Endothelial cell of umbilical vein (primary cell): ENCODE results near the gene BTF3L4. TPM values are rescaled to one million over a fixed set of nuclear protein-coding genes. Genes with fewer than 3 reads are reported as not detected.

ENCODE experiments used
- BruUV-seq: library from RNA; stranded (reverse); fragments of 400-500 nt; replicated peaks from 2 replicates; lab custom pipeline; 2021; lab: Mats Ljungman, UMichigan
- CTCF ChIA-PET: fragments of 300-600, 350-600 bp; sonication (Branson Sonifier 250); formaldehyde crosslinking; loops from one replicate; lab custom pipeline; 2021; ENCODE audit warnings: antibody characterized with exemption, inconsistent platforms; lab: Charles Lee
- POLR2A ChIA-PET: fragments of 300-600, 350-600 bp; sonication (Branson Sonifier 250); formaldehyde crosslinking; loops from one replicate; lab custom pipeline; 2021; ENCODE audit warnings: antibody characterized with exemption, inconsistent platforms; lab: Charles Lee
- DNase-seq: peaks from one replicate; pipeline ENCODE4 v3.0.0-alpha.2; 2011; ENCODE audit warnings: low read depth, low spot score
- FAIRE-seq: peaks from 2 replicates; lab custom pipeline; 2011; peaks lifted over from hg19 to GRCh38; lab: Jason Lieb, UNC
- H2AFZ ChIP-seq: 2 replicates; pipeline ENCODE4 v1.6.0; 2012; ENCODE audit warnings: low read depth, low read length, control low read depth, inconsistent platforms
- H3K27ac ChIP-seq: 2 replicates; pipeline ENCODE4 v1.5.1; 2011; ENCODE audit warnings: low read depth, mild to moderate bottlenecking, control low read depth, low read length, moderate library complexity; ENCODE audit not compliant: insufficient read depth
- H3K27me3 ChIP-seq, 2 experiments: 2 replicates each; pipeline versions ENCODE4 v1.6.0 to v1.6.1; 2011; ENCODE audit warnings: low read length in 2 of 2, mixed read lengths in 1 of 2; ENCODE audit not compliant: control insufficient read depth in 2 of 2, insufficient read depth in 2 of 2
- H3K36me3 ChIP-seq, 2 experiments: 2 replicates in 1 of 2; 3 replicates in 1 of 2; pipeline ENCODE4 v1.5.1; 2011; ENCODE audit warnings: low read length in 2 of 2, mild to moderate bottlenecking in 1 of 2, moderate library complexity in 1 of 2; ENCODE audit not compliant: control insufficient read depth in 2 of 2, insufficient read depth in 2 of 2; ENCODE audit errors: extremely low read depth in 1 of 2
- H3K4me1 ChIP-seq: 3 replicates; pipeline ENCODE4 v1.5.1; 2011; ENCODE audit warnings: mild to moderate bottlenecking, low read length; ENCODE audit not compliant: control insufficient read depth, insufficient read depth; ENCODE audit errors: extremely low read depth
- H3K4me2 ChIP-seq: 2 replicates; pipeline ENCODE4 v1.6.1; 2011; ENCODE audit warnings: low read length, control low read depth, mixed read lengths; ENCODE audit not compliant: insufficient read depth
- H3K4me3 ChIP-seq, 3 experiments: fragments of 200-600 bp in 1 of 3; sonication (generic), shearing (Covaris generic) in 1 of 3; replicated peaks in 1 of 3; 2 replicates each; pipeline ENCODE4 v1.5.1; 2011 to 2016; ENCODE audit warnings: control low read depth in 3 of 3, low read length in 3 of 3, mild to moderate bottlenecking in 2 of 3, inconsistent platforms in 1 of 3, low read depth in 1 of 3, moderate library complexity in 1 of 3; ENCODE audit not compliant: insufficient read depth in 1 of 3
- H3K79me2 ChIP-seq: 2 replicates; pipeline ENCODE4 v1.6.0; 2012; ENCODE audit warnings: low read length, inconsistent platforms; ENCODE audit not compliant: control insufficient read depth, insufficient read depth
- H3K9ac ChIP-seq: replicated peaks from 2 replicates; pipeline ENCODE3; 2011; ENCODE audit warnings: low read length, control low read depth; ENCODE audit not compliant: insufficient read depth; ENCODE audit errors: extremely low read depth
- H3K9me1 ChIP-seq: replicated peaks from 3 replicates; pipeline ENCODE4 v1.6.0; 2011; ENCODE audit warnings: mild to moderate bottlenecking, low read length; ENCODE audit not compliant: control insufficient read depth, insufficient read depth; ENCODE audit errors: extremely low read depth
- H3K9me3 ChIP-seq: replicated peaks from 2 replicates; pipeline ENCODE4 v1.5.1; 2012; ENCODE audit warnings: low read length, inconsistent platforms; ENCODE audit not compliant: control insufficient read depth, insufficient read depth
- H4K20me1 ChIP-seq: replicated peaks from 2 replicates; pipeline ENCODE3; 2011; ENCODE audit warnings: mild to moderate bottlenecking, low read length; ENCODE audit not compliant: control insufficient read depth, insufficient read depth; ENCODE audit errors: extremely low read depth
- EZH2 ChIP-seq: IDR thresholded peaks from 2 replicates; pipeline ENCODE4 v1.6.1; 2012; ENCODE audit warnings: borderline replicate concordance, low read depth, mild to moderate bottlenecking, moderate library complexity, low read length, inconsistent platforms; ENCODE audit not compliant: severe bottlenecking
- FOS ChIP-seq: IDR thresholded peaks from 2 replicates; pipeline ENCODE4 v1.6.1; 2011; ENCODE audit warnings: mild to moderate bottlenecking, low read length, moderate library complexity, borderline replicate concordance; ENCODE audit not compliant: insufficient read depth
- GATA2 ChIP-seq: IDR thresholded peaks from 2 replicates; pipeline ENCODE4 v1.7.0; 2011; ENCODE audit warnings: low read depth, mild to moderate bottlenecking, moderate library complexity, mixed read lengths, low read length; ENCODE audit not compliant: insufficient read length, insufficient read depth
- JUN ChIP-seq: IDR thresholded peaks from 2 replicates; pipeline ENCODE4 v1.6.1; 2011; ENCODE audit warnings: borderline replicate concordance, low read depth; ENCODE audit not compliant: insufficient read length, insufficient read depth
- MYC ChIP-seq: IDR thresholded peaks from one replicate; pipeline ENCODE4 v1.6.1; 2011; ENCODE audit warnings: mild to moderate bottlenecking, low read depth, low read length
- POLR2A ChIP-seq: IDR thresholded peaks from 2 replicates; pipeline ENCODE4 v1.6.1; 2012; ENCODE audit warnings: low read depth, mild to moderate bottlenecking, control low read depth, low read length
- POLR2AphosphoS5 ChIP-seq: IDR thresholded peaks from 2 replicates; pipeline ENCODE4 v1.6.1; 2012; ENCODE audit warnings: low read depth, mild to moderate bottlenecking, control low read depth, low read length, moderate library complexity; ENCODE audit not compliant: insufficient read depth
- dilution Hi-C: fragments of 300-500 bp; cut with MboI; formaldehyde crosslinking; loops from one replicate; pipeline ENCODE4 v1.15.0; 2019; ENCODE audit warnings: low sequenced_read_pairs; ENCODE audit not compliant: extremely low pct_ligation_motif_present
- intact Hi-C: fragments of 100-400 bp; cut with micrococcal nuclease; formaldehyde crosslinking; loops from one replicate; pipeline ENCODE4 v1.10.0; 2022
- polyA plus RNA-seq, 4 experiments: library from polyadenylated mRNA; depleted of rRNA in 3 of 4; stranded (reverse) in 3 of 4; unstranded in 1 of 4; fragments of >200 nt; gene quantifications; 2 replicates each; pipeline versions ENCODE4 v1.2.1 to v1.2.3, GENCODE V29; 2011 to 2012; ENCODE audit warnings: missing spikeins in 1 of 4
- total RNA-seq: library from RNA; stranded (reverse); gene quantifications from 2 replicates; pipeline ENCODE4 v1.2.3, GENCODE V29; 2021
- TF ChIP-seq, protein P1 (sequence below): IDR thresholded peaks from 2 replicates; pipeline ENCODE4 v1.6.1; 2011; ENCODE audit not compliant: insufficient read depth, insufficient read length
- TF ChIP-seq, protein P2 (sequence below), 2 donors: IDR thresholded peaks; 1 replicate in 1 of 2; 2 replicates in 1 of 2; pipeline ENCODE4 v1.5.1; 2011; ENCODE audit warnings: low read length in 2 of 2, mild to moderate bottlenecking in 2 of 2, moderate library complexity in 2 of 2, control low read depth in 1 of 2, inconsistent platforms in 1 of 2, low read depth in 1 of 2; ENCODE audit not compliant: insufficient read depth in 1 of 2; ENCODE audit errors: extremely low read depth in 1 of 2

BTF3L4 gene
- total and polyA plus RNA-seq, 2 donors (not counting 3 experiments of a cell fraction or from before 2014, with no cell fraction given), result 25.1 to 43.2 TPM

DNA sequence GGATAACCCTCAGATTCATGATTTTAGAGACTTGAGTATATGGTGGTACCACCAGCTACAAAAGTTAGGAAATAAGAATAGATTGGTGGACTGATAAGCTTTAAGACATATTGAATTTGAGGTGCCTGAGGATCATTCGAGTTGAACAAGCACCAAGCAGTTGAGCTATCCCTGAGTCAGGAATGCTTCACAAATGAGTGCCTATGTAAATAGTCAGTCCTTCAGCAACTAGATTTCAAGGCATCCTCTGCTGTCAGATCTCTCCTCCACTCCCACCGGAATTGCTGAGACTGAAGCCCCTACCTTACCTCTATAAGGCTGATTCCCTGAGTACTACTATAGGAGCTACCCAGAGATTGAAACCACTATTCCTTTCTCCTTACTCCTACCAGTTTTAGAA lies 7.1 kb downstream of the BTF3L4 start:
- Histone ChIP-seq H3K79me2 (peaks cover 40% of the 10 kb centered on the region), H3K36me3 (peaks cover 9 to 19% of the 10 kb centered on the region in 2 experiments)

More for the DNA sequence above, 7.1 kb downstream of the BTF3L4 start:
- no peak overlapping the region for H3K9ac ChIP-seq
- FAIRE-seq, result no peak
- ChIA-PET CTCF (no interaction called here), POLR2A (no interaction called here)
- H4K20me1 ChIP-seq, result no peaks in the 10 kb centered on the region
- no peak overlapping the region for H3K4me3 ChIP-seq
- H2AFZ ChIP-seq, result no peak overlapping the region
- H3K27me3 ChIP-seq, result no peaks in the 10 kb centered on the region
- no peak for DNase-seq
- no peak overlapping the region for H3K4me2 ChIP-seq
- dilution Hi-C loops (no loop called here), intact Hi-C loops (no loop called here)
- H3K9me1 ChIP-seq, result no peaks in the 10 kb centered on the region
- TF ChIP-seq, protein P1, sequence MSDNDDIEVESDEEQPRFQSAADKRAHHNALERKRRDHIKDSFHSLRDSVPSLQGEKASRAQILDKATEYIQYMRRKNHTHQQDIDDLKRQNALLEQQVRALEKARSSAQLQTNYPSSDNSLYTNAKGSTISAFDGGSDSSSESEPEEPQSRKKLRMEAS, result no peak
- TF ChIP-seq, protein P2, sequence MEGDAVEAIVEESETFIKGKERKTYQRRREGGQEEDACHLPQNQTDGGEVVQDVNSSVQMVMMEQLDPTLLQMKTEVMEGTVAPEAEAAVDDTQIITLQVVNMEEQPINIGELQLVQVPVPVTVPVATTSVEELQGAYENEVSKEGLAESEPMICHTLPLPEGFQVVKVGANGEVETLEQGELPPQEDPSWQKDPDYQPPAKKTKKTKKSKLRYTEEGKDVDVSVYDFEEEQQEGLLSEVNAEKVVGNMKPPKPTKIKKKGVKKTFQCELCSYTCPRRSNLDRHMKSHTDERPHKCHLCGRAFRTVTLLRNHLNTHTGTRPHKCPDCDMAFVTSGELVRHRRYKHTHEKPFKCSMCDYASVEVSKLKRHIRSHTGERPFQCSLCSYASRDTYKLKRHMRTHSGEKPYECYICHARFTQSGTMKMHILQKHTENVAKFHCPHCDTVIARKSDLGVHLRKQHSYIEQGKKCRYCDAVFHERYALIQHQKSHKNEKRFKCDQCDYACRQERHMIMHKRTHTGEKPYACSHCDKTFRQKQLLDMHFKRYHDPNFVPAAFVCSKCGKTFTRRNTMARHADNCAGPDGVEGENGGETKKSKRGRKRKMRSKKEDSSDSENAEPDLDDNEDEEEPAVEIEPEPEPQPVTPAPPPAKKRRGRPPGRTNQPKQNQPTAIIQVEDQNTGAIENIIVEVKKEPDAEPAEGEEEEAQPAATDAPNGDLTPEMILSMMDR (IDR thresholded peaks at IDR 0.05; ENCODE audit: extremely low read depth in 1 of 2, insufficient read depth in 1 of 2, low read depth in 1 of 2, low read length in 2 of 2), result no peak
- TF ChIP-seq MYC, result no peak
- TF ChIP-seq POLR2A, result no peak
- TF ChIP-seq GATA2, result no peak
- TF ChIP-seq JUN, result no peak
- no peak for TF ChIP-seq EZH2
- no peak for TF ChIP-seq FOS
- TF ChIP-seq POLR2AphosphoS5, result no peak
- no peaks in the 10 kb centered on the region for H3K9me3 ChIP-seq
- H3K27ac ChIP-seq, result no peak overlapping the region
- no TSS peak for BruUV-seq
- no peaks in the 10 kb centered on the region for H3K4me1 ChIP-seq
